GM06990 (cell line): ENCODE measurements around the gene TMEM151A.
"Not testable (repeated sequence)": the region's sequence is repeated elsewhere in the genome, so short reads cannot be mapped to it uniquely, and the experiment has no call there.

Experiments
- DNase-seq: peaks from one replicate; pipeline ENCODE4 v3.0.0-alpha.2; 2011; ENCODE audit not compliant: insufficient read length; ENCODE audit errors: extremely low read depth
- H3K27me3 ChIP-seq: replicated peaks from 2 replicates; pipeline ENCODE4 v1.6.0; 2011; ENCODE audit warnings: low read length; ENCODE audit not compliant: control insufficient read depth, insufficient read depth
- H3K36me3 ChIP-seq: 2 replicates; pipeline ENCODE4 v1.5.1; 2011; ENCODE audit warnings: low read length; ENCODE audit not compliant: control insufficient read depth, insufficient read depth
- H3K4me3 ChIP-seq: replicated peaks from 2 replicates; pipeline ENCODE4 v1.5.1; 2011; ENCODE audit warnings: low read depth, mild to moderate bottlenecking, control low read depth, low read length
- TF ChIP-seq, protein P1 (sequence below): IDR thresholded peaks from 2 replicates; pipeline ENCODE4 v1.5.1; 2011; ENCODE audit warnings: low read length, control low read depth, mild to moderate bottlenecking, inconsistent platforms; ENCODE audit not compliant: insufficient read depth, poor library complexity, severe bottlenecking

The TMEM151A gene

DNA sequence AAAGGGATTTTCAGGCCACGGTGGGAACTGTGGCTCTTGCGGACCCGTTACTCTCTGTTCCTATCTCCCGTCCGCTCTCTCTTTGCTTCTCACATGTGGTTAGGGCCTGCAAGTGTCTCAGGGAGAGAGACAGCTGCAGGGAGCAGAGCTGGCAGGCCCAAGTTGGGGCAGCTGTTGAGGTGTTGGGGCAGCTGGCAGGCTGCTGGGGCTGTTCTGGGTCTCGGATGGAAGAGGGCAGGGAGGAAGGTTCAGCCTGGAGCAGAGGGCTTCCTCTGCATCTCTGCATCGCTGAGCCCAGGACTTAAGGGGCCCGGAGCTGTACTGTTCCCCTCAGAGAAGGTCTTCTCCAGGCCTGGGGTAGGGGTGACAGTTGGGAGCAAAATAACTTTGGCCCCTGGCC, 16.3 kb upstream of the TMEM151A start:
- TF ChIP-seq, protein P1, sequence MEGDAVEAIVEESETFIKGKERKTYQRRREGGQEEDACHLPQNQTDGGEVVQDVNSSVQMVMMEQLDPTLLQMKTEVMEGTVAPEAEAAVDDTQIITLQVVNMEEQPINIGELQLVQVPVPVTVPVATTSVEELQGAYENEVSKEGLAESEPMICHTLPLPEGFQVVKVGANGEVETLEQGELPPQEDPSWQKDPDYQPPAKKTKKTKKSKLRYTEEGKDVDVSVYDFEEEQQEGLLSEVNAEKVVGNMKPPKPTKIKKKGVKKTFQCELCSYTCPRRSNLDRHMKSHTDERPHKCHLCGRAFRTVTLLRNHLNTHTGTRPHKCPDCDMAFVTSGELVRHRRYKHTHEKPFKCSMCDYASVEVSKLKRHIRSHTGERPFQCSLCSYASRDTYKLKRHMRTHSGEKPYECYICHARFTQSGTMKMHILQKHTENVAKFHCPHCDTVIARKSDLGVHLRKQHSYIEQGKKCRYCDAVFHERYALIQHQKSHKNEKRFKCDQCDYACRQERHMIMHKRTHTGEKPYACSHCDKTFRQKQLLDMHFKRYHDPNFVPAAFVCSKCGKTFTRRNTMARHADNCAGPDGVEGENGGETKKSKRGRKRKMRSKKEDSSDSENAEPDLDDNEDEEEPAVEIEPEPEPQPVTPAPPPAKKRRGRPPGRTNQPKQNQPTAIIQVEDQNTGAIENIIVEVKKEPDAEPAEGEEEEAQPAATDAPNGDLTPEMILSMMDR = no peak
- H3K4me3 ChIP-seq = no peak overlapping the region
- H3K36me3 ChIP-seq = peaks cover 36% of the 10 kb centered on the region
- H3K27me3 ChIP-seq = no peaks in the 10 kb centered on the region
- no peak for DNase-seq

- H3K27me3 ChIP-seq = no peaks in the 10 kb centered on the region
- no peak overlapping the region for H3K4me3 ChIP-seq
- H3K36me3 ChIP-seq = peaks cover 33% of the 10 kb centered on the region
- DNase-seq = no peak
- TF ChIP-seq, protein P1 = no peak
Measured at GRCh38 chr11:66275984-66276612, 15.6 kb upstream of the TMEM151A start.

DNA sequence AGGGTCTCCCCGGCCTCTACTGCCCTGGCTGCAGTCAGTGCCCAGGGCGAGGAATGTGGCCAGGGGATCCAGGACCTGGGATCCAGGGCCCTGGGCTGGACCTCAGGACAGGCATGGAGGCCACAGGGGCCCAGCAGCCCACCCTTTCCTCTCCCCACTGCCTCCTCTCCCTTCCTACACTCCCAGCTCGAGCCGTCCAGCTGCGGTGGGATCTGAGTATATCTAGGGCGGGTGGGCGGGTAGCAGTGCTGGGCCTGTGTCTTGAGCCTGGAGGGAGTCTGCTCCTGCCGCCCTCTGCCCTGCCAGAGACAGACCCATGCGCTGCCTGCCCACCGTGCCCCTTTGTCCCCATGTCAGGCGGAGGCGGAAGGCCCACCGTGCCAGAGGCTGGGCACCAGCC, 15.1 kb upstream of the TMEM151A start:
- DNase-seq, H3K27me3 ChIP-seq, H3K4me3 ChIP-seq: not testable (repeated sequence)
- H3K36me3 ChIP-seq = peaks cover 32% of the 10 kb centered on the region

- not testable (repeated sequence) for H3K27me3 ChIP-seq, DNase-seq, H3K4me3 ChIP-seq
- peaks cover 28% of the 10 kb centered on the region for H3K36me3 ChIP-seq
Measured at GRCh38 chr11:66277064-66277463, 14.6 kb upstream of the TMEM151A start.

- Histone ChIP-seq H3K4me3 (0 out of 2 replicates have a peak within 1 kb of the TSS, but pooled peaks have one; percentile 22), H3K27me3 (no peaks in the 10 kb centered on the region), H3K36me3 (peaks cover 24% of the 10 kb centered on the region)
- TF ChIP-seq, protein P1 = no peak
- DNase-seq = no peak
Measured at GRCh38 chr11:66277471-66278362, 14.0 kb upstream of the TMEM151A start, which contains the start of gene CNIH2. CNIH2 (plus strand) TSS chr11:66278175; CDS start chr11:66278457, 282 bp downstream.

DNA sequence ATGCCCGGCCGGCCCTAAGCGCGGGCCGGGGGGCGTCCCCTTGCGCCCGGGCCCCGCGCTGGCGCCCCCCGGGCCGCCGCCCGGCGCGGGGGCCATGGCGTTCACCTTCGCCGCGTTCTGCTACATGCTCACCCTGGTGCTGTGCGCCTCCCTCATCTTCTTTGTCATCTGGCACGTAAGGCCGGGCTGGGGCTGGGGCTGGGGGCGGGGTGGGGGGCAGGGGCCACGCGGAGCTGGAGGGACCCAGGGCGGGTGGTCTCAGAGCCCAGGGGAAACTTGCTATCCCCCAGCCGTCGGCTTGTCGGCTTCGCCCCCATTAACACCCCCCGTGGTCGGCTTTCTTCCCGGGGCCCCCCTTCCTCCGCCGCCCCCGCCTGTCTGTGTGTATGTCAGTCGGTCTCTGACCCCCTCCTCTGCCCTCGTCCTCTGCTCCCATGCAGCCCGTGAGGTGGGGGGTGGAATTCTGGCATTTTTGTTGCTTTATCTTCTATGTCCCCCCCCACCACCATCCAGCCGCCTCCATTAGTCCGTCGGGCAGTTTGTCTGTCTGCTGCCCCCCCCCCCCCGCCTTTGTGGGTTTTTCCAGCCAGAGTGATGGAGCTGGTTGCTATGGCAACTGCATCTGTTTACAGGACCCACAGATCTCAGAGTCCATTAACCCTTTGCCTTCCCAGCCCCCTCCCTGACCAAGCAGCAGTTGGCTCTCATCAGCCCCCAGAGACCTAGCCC, 13.2 kb upstream of the TMEM151A start:
- peaks cover 18% of the 10 kb centered on the region for H3K36me3 ChIP-seq
- TF ChIP-seq, protein P1 = no peak
- no peaks in the 10 kb centered on the region for H3K27me3 ChIP-seq
- DNase-seq = no peak
- no peak overlapping the region for H3K4me3 ChIP-seq
